ENCODE measurements around the gene C14orf119.

The C14orf119 gene, protein sequence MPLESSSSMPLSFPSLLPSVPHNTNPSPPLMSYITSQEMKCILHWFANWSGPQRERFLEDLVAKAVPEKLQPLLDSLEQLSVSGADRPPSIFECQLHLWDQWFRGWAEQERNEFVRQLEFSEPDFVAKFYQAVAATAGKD

DNA sequence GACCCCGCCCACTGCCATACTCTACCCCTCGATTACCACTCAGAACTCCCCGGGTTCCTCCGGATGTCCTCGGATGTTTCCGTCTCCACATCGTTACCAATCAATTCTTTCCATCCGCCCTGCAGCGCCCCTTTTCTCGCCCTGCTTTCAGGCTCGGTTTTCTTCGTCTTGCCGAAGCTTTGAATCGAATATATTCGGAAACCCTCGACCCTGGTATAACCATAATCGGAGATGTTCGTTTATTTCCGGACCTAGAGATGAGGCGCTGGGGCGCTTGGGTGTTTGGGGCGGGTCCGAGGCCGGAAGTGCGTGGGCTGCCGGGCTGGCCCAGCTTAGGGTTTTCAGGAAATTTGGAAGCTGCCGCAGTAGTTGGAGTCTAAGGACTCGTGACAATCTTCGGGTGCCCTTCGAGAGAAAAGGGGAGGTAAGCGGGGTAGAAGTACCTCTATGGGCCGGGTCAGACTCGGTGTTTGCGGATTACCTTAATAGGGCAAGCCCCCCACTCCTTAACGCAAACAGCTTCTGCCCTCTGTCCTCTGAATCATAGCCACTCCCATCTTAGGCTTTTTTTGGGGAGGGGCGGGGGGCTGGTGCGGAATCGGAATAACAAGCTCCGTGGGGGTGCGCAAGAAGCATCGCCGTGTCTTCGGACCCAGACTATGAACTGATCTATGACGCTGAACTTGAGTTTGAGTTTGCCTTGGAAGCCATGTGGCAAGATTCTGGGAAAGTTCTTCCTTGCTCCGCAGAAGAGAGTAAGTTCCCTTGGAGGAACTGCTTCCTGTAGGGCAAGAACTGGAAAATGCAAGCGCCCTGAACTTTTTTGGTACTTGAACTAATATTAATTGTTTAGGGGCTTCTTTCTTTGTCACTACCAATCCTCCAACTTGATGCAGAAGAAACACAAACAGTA is at the start of gene C14orf119:
Gene C14orf119, plus strand, starts transcription at position 310 of the 913 bp plus-strand sequence. CDS start 2,154 bp downstream, outside the sequence.
- peak within 1 kb of the TSS; percentile 96 for H3K9ac ChIP-seq (ENCODE audit: low read length)
- no peaks in the 10 kb centered on the region for H3K27me3 ChIP-seq (ENCODE audit: control insufficient read depth, insufficient read depth, low read length)
- no peaks in the 10 kb centered on the region for H3K9me3 ChIP-seq (ENCODE audit: control insufficient read depth, low read length)
- H3K36me3 ChIP-seq (ENCODE audit: control insufficient read depth, insufficient read depth, low read length): peaks cover 2% of the 10 kb centered on the region
- peak within 1 kb of the TSS; percentile 95 for H3K4me3 ChIP-seq (ENCODE audit: low read length)
- H3K4me1 ChIP-seq (ENCODE audit: control insufficient read depth, insufficient read depth, low read length): peaks cover 35% of the 10 kb centered on the region

DNA sequence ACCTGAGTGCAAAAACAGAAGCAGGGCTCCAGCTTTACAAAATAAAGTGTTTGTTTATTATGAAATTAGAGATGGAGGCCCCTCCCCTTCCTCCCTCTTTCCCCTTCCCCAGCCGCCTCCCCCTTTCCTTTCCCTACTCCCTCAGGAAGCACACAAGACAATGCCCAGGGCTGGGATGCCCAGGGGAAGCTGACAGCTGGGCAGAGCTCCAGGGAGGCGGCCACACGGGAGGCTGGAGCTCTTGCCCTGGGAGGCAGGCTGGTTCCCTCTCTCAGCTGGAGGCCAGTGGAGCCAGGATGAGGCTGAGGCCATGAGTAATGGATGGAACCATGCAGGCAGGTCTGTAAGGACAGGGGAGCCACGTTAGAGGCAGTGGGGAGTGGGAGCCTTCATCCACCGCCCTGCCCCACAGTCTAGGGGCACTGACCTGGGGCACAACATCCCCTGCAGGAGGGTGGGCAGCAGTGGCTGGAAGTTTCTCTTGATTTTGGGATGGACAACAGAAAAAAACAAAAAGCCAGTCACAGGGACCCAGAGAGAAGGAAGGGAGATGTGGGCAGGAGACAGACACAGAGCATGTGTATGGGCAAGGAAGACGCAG is 48.2 kb upstream of the C14orf119 start:
- peaks cover 13% of the 10 kb centered on the region for H3K4me1 ChIP-seq (ENCODE audit: control insufficient read depth, insufficient read depth, low read length)
- H3K36me3 ChIP-seq (ENCODE audit: control insufficient read depth, insufficient read depth, low read length): no peaks in the 10 kb centered on the region
- H3K9me3 ChIP-seq (ENCODE audit: control insufficient read depth, low read length): no peaks in the 10 kb centered on the region
- no peak overlapping the region for H3K9ac ChIP-seq (ENCODE audit: low read length)
- no peak overlapping the region for H3K4me3 ChIP-seq (ENCODE audit: low read length)
- no peaks in the 10 kb centered on the region for H3K27me3 ChIP-seq (ENCODE audit: control insufficient read depth, insufficient read depth, low read length)

DNA sequence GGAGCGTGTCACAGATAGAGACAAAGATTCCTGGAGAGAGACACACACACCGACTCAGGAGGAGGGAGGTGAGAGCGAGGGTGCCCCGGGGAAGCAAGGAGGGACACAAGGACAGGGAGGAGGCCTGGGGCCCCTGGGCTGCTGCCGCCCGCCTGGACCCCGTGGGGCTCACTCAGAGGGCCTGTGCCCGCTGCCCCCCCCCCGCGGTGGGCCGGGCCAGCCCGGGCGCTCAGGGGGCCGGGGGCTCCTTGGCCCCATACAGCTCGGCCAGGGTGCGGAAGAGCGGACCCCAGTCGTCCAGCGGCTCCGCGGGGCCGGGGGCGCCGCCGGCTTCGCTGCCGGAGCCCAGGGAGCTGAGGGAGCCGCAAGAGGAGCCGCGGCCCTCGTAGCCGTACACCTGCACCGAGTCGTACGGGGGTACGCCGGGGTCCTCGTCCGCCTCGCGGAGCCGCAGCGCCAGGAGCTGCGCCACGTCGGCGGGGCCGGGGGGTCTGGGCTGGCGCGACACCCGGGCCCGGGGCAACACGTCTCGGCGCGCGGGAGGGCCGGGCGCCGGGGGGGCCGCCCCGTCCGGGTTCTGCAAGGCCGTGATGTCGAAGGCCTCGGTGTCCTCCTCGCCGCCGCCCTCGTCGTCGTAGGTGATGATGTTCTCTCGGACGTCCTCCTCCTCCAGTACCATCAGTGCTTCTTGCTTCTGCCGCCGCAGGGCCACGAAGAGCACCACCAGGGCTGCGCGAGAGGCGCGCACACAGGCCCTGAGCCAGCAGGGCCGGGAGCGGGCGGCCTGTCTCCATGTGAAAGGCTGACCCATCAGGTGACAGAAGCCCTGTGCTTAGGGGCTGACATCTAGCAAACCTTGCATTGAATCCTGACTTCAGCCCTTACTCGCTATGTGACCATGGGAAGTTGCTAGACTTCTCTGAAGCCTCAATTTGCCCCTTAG is 47.3 kb upstream of the C14orf119 start:
- Histone ChIP-seq H3K27me3 (ENCODE audit: control insufficient read depth, insufficient read depth, low read length) (no peaks in the 10 kb centered on the region), H3K9me3 (ENCODE audit: control insufficient read depth, low read length) (no peaks in the 10 kb centered on the region), H3K9ac (ENCODE audit: low read length) (no peak overlapping the region), H3K36me3 (ENCODE audit: control insufficient read depth, insufficient read depth, low read length) (no peaks in the 10 kb centered on the region), H3K4me1 (ENCODE audit: control insufficient read depth, insufficient read depth, low read length) (peaks cover 13% of the 10 kb centered on the region), H3K4me3 (ENCODE audit: low read length) (no peak overlapping the region)

DNA sequence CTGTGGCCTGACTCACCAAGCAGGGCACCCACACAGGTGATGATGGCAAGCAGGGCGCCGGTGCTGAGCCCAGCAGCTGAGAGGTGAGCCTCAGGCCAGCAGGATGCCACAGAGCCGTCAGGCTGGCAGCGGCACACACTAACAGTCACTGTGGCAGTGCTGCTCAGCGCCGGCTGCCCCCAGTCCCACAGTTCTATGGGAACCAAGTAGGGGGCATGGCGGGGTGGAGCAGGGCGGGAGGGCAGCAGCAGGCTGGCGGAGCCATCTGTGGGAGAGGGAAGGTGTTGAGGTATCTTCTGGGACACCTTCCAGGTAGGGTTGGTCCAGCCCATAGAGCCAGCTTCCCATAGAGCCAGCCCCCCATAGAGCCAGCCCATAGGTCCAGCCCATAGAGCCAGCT is 46.3 kb upstream of the C14orf119 start:
- no peaks in the 10 kb centered on the region for H3K27me3 ChIP-seq (ENCODE audit: control insufficient read depth, insufficient read depth, low read length)
- H3K4me3 ChIP-seq (ENCODE audit: low read length): no peak overlapping the region
- H3K36me3 ChIP-seq (ENCODE audit: control insufficient read depth, insufficient read depth, low read length): no peaks in the 10 kb centered on the region
- peaks cover 13% of the 10 kb centered on the region for H3K4me1 ChIP-seq (ENCODE audit: control insufficient read depth, insufficient read depth, low read length)
- no peak overlapping the region for H3K9ac ChIP-seq (ENCODE audit: low read length)
- no peaks in the 10 kb centered on the region for H3K9me3 ChIP-seq (ENCODE audit: control insufficient read depth, low read length)

DNA sequence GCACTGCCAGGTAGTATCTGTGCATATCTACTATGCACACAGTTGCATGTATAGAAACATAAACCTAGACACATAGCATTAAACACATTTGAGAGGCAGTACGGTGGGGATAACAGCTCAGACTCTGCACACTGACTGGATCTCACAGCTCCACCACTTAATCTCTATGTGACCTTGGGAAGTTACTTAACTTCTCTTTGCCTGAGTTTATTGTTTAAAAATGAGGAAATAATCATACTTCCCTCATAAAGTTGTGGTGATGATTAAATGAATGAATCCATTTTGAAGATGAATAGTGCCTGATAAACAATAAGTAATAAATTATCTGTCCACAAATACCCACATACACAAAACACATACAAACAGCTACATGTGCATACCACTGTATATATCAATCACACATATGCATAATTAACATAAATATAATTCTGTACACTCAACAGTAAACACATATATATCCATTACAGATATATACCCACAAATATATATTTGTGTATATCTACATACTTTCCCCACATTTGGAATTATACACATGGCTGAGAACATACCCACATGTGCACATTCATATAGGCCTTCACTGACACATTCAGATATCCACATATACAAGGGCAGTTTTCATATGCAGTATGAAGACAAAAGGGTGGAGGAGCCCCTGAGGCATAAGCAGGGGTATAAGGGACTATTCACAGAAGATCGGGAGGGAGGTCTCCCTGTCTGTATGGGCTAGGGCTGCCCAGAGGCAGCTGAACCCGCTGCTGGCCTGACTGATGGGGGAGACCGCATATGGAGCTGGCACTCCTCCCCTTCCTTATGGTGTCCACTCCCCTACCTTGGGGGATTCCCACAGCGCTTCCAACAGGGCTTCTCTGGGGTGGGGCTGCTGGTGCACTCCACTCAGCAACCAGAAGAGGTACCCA is 43.9 kb upstream of the C14orf119 start:
- no peaks in the 10 kb centered on the region for H3K27me3 ChIP-seq (ENCODE audit: control insufficient read depth, insufficient read depth, low read length)
- no peak overlapping the region for H3K4me3 ChIP-seq (ENCODE audit: low read length)
- H3K36me3 ChIP-seq (ENCODE audit: control insufficient read depth, insufficient read depth, low read length): no peaks in the 10 kb centered on the region

DNA sequence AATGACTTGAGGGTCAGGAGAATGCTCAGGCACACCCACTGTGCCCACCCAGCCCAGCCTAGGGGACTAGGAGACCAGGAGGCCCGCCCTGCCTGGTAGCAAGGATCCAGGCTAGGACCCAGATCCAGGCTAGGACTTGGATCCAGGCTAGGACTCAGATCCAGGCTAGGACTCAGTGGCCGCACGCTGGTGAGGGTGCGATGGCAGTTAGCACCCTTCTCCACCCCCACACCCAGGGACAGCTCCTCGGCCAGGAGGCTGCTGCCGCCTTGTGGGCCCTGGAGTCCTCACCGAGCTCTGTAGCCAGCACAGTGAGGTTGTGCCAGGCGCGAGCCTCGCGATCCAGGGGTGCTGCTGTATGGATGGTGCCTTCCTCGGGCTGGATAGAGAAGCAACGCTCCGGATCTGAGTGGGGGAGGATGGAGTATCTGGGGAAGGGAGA is 43.1 kb upstream of the C14orf119 start:
- Histone ChIP-seq H3K4me1 (ENCODE audit: control insufficient read depth, insufficient read depth, low read length) (peaks cover 10% of the 10 kb centered on the region), H3K9ac (ENCODE audit: low read length) (no peak overlapping the region), H3K27me3 (ENCODE audit: control insufficient read depth, insufficient read depth, low read length) (peaks cover 4% of the 10 kb centered on the region), H3K9me3 (ENCODE audit: control insufficient read depth, low read length) (no peaks in the 10 kb centered on the region), H3K36me3 (ENCODE audit: control insufficient read depth, insufficient read depth, low read length) (no peaks in the 10 kb centered on the region), H3K4me3 (ENCODE audit: low read length) (no peak overlapping the region)

More for the DNA sequence above, 43.9 kb upstream of the C14orf119 start:
- Histone ChIP-seq H3K4me1 (ENCODE audit: control insufficient read depth, insufficient read depth, low read length) (peaks cover 4% of the 10 kb centered on the region), H3K9ac (ENCODE audit: low read length) (no peak overlapping the region), H3K9me3 (ENCODE audit: control insufficient read depth, low read length) (no peaks in the 10 kb centered on the region)

DNA sequence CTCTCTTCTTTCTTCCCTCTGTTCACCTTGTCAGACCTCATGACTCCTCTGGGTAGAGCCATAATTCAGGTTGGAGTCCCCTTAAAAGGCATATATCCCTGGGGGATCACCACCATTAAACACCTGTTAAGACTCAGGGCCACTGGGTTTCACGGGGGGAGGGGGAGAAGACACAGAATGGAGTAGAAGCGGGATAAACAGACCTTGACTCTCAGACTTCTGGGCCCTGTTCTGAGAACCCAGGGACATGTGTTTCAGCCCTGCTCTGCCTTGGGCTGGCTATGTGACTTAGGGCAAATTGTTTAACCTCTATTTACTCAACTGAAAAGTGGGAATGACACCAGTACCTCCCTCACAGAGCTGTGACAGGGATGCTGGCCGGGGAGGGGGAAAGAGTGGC is 42.6 kb upstream of the C14orf119 start:
- Histone ChIP-seq H3K4me1 (ENCODE audit: control insufficient read depth, insufficient read depth, low read length) (peaks cover 10% of the 10 kb centered on the region), H3K27me3 (ENCODE audit: control insufficient read depth, insufficient read depth, low read length) (peaks cover 4% of the 10 kb centered on the region), H3K9me3 (ENCODE audit: control insufficient read depth, low read length) (no peaks in the 10 kb centered on the region), H3K36me3 (ENCODE audit: control insufficient read depth, insufficient read depth, low read length) (no peaks in the 10 kb centered on the region), H3K9ac (ENCODE audit: low read length) (no peak overlapping the region), H3K4me3 (ENCODE audit: low read length) (no peak overlapping the region)

DNA sequence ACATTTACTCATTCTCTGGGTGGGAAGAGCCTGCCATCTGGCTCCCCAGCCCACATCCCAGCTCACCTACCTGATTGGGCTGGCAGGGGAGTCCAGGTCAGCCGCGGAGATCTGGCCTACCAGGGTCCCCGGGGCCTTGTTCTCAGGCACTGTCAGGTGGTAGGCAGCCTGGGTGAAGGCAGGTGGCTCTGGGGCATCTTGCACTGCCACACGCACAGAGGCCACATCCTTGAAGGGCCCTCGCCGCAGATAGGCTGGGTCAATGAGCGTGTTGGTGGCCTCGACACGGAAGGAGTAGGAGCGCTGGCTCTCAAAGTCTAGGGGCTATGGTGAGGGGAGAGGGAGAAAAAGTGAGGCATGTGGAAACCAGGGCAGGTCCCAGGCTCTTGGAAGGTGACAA is 41.9 kb upstream of the C14orf119 start:
- peaks cover 16% of the 10 kb centered on the region for H3K4me1 ChIP-seq (ENCODE audit: control insufficient read depth, insufficient read depth, low read length)
- no peak overlapping the region for H3K4me3 ChIP-seq (ENCODE audit: low read length)
- peaks cover 4% of the 10 kb centered on the region for H3K27me3 ChIP-seq (ENCODE audit: control insufficient read depth, insufficient read depth, low read length)
- H3K36me3 ChIP-seq (ENCODE audit: control insufficient read depth, insufficient read depth, low read length): no peaks in the 10 kb centered on the region
- no peaks in the 10 kb centered on the region for H3K9me3 ChIP-seq (ENCODE audit: control insufficient read depth, low read length)
- H3K9ac ChIP-seq (ENCODE audit: low read length): no peak overlapping the region

DNA sequence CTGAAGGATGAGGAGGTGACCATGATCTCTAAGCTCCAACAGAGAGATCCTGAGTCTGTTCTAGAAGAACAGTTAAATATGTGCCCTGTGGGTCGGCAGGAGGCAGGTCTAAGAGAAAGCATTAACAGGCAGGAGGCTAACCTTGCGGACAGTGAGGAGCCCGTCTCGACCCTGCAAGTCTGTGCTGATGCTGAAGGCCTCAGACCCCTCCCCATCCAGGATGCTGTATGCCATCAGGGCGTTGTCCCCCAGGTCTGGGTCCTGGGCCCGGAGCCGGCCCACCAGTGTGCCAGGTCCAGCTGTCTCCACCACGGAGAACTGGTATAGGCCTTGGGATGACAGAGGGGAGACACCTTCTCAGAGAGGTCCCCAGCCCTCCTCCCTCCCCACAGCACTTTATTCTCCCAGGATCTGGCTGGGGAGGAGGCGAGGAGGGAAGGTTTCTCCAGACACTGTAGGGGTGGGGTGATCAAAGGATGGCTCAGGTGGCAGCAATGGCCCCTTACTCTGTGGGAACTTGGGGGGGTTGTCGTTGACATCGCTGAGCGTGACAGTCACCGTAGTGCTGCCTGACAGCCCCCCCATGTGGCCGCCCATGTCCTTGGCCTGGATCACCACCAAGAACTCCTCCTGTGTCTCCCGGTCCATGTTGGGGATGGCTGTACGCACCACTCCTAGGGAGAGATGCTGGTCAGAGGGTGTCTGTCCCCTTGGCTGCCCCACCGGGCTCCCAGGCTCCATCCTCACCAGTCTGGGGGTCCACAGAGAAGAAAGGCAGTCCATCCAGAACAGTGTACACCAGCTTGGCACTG is 41.1 kb upstream of the C14orf119 start:
- H3K4me3 ChIP-seq (ENCODE audit: low read length): no peak overlapping the region
- no peak overlapping the region for H3K9ac ChIP-seq (ENCODE audit: low read length)
- H3K9me3 ChIP-seq (ENCODE audit: control insufficient read depth, low read length): no peaks in the 10 kb centered on the region
- H3K27me3 ChIP-seq (ENCODE audit: control insufficient read depth, insufficient read depth, low read length): peaks cover 4% of the 10 kb centered on the region
- peaks cover 5% of the 10 kb centered on the region for H3K36me3 ChIP-seq (ENCODE audit: control insufficient read depth, insufficient read depth, low read length)
- peaks cover 16% of the 10 kb centered on the region for H3K4me1 ChIP-seq (ENCODE audit: control insufficient read depth, insufficient read depth, low read length)

DNA sequence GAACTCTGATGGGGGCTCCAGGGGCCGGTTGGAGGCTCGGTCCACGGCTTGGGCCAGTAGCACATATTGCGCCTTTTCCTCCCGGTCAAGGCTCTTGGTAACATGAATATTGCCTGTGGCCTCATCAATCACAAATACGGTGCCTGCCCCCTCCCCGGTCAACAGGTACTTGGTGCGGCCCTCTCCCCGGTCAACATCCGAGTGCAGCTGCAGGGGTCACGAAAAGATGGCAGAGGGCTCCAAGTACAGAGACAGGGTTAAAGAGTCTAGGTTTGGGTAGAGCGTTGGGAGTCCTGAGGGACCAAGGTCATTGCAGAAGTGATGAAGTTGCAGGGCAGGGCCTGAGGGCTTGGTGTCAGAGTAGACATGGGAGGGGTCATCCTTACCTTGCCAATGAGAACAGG is 40.2 kb upstream of the C14orf119 start:
- no peak overlapping the region for H3K9ac ChIP-seq (ENCODE audit: low read length)
- H3K4me3 ChIP-seq (ENCODE audit: low read length): no peak overlapping the region
- H3K9me3 ChIP-seq (ENCODE audit: control insufficient read depth, low read length): no peaks in the 10 kb centered on the region
- peaks cover 5% of the 10 kb centered on the region for H3K36me3 ChIP-seq (ENCODE audit: control insufficient read depth, insufficient read depth, low read length)
- peaks cover 4% of the 10 kb centered on the region for H3K27me3 ChIP-seq (ENCODE audit: control insufficient read depth, insufficient read depth, low read length)
- H3K4me1 ChIP-seq (ENCODE audit: control insufficient read depth, insufficient read depth, low read length): peaks cover 16% of the 10 kb centered on the region
